NCI-H774 (cell line): ENCODE measurements around the gene ABHD4.
"Not testable (repeated sequence)": the region's sequence is repeated elsewhere in the genome, so short reads cannot be mapped to it uniquely, and the experiment has no call there.

ENCODE experiments used
- DNase-seq: peaks from one replicate; lab custom pipeline; 2025; lab: John Stamatoyannopoulos, UW

Gene ABHD4

DNA sequence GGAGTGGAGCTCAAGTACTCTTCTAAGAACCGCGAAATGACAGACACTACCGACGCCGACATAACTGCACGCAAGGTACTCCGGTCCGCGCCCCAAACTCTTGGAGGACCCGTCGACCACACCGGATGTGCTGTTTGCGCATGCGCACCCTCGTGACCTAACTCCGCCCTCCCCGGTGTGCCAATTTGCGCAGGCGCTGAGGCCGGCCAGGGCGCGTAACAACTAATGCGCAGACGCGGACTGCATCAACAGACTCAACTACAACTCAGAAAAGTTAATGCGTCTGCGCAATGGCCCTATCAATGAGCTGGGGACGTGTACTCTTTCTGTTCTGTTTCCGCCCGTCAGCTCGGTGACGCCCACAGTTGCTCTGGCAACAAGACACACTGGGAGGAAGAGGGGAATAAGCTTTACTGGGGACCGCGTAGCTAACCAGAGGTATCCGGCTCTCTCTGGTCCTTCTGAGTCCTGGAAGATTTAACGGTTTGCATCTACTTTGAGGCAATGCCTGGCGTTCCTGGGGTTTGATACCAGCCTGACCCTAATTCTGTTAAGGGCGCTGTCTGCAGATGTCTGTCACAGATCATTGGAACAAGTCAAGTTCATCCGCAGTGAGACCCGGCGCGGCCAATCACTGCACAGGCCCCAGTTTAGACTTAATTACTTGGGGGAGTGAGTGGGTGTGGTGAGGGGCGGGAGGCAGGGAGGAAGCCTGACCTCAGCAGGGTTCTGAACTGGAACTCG, 8.8 kb upstream of the ABHD4 start, which contains the start of gene DAD1:
Gene DAD1, minus strand, starts transcription at position 129 of the 744 bp plus-strand sequence. Its CDS starts 67 bp downstream, at position 62.
- DNase-seq, result peak; percentile 98

DNA sequence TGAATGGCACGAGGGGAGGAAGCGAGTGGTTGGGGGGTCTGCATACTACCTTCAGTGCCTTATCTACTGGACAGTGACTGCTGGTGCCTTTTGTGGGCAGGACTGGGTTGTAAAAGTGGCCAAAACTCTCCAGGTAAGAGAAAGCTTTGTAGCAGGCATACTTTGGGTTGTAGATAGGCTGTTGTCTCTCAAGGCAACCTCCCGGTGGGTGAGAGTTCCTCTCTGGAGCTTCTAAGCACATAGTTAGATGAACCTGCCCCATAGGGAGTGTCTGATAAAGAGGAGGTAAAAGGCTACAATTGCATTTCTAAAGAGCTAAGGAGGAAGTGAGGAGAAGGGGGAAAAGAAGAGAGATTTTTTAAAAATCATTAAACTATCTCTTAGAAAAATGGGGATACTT, 4.9 kb upstream of the ABHD4 start:
- no peak for DNase-seq

DNA sequence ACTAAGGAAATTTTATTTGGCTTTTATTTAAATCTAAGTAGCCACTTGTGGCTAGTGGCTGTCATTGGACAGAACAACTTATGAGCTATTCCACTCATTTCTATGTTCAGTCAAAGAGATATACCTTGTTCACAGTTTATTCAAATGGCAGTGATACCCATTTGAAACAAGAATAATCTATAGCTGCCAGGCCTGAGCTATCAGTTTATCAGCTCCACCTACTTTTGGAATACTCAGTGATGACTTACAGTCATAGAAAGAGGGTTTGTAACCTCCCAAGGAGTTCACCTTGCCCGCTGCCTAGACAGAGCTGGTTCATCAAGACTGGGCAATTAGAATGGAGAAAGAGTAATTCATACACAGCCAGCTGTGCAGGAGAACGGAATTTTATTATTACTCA, 4.5 kb upstream of the ABHD4 start:
- no peak for DNase-seq

DNA sequence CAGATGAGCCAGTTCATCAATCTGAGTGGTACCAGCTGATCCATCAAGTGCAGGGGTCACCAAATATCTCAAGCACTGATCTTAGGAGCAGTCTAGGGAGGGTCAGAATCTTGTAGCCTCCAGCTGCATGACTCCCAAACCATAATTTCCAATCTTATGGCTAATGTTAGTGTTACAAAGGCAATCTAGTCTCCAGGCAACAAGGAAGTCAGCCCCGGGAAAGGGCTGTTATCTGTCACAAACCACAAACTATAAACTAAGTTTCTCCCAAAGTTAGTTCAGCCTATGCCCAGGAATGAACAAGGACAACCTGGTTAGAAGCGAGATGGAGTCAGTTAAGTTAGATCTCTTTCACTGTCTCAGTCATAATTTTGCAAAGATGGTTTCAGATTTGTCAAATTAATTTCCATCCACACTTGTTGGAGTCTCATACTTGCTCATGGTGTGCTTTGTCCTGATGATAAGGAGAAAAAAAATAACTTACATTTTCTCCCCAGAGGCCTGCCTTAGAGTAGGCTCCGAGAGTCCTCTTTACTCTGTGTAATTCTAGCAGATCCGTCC, 3.9 kb upstream of the ABHD4 start:
- no peak for DNase-seq

DNA sequence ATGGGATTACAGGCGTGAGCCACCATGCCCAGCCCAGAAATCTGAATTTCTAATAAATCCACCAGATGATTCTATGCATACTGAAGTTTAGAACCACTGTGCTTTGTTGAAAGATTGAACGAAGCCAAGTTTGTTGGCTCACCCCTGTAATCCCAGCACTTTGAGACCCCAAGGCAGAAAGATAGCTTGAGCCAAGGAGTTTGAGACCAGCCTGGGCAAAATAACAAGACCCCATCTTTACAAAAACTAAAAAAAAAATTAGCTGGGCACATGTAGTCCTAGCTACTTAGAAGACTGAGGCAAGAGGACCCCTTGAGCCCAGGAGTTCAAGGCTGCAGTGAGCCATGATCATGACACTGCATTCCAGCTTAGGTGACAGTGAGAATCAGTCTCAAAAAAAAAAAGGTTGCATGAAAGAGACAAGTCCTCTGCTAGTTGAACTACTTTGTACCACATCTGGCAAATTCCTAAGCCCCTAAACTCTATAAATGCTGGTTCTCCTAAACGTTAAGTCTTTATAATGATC, 1.7 kb upstream of the ABHD4 start:
- no peak for DNase-seq

DNA sequence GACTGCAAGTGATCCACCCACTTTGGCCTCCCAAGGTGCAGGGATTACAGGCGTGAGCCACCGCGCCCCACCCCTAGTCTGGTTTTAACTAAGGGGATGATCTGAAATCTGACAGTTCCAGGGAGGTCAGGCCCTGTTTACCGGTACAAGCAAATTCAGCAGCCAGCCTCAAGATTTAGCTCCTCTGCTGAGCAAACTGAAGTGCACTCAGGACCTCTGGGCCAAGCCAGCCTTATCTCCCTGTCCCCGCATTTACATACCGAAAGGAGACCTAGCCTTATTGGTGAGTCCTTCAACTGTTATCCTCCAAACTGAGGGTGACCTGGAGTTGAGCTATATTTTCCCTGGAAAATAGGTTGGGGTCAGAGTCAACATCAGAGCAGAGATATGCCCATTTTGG, 835 bp upstream of the ABHD4 start:
- no peak for DNase-seq

DNA sequence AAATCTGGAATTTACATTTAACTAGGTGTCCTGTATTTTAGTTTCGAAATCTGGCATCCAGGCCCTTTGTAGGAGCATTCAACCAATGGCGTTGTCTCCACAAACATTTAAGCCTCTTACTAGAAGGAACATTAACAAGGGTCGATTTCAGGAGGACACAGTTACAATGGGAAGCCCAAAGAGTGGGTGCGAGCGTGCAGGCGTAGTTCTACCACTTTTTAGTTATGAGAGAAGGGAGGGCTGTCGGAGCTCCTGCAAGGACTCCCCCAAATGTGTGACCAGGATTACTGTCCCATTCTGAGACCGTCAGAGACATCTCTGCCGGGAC, 365 bp upstream of the ABHD4 start:
- no peak for DNase-seq

DNA sequence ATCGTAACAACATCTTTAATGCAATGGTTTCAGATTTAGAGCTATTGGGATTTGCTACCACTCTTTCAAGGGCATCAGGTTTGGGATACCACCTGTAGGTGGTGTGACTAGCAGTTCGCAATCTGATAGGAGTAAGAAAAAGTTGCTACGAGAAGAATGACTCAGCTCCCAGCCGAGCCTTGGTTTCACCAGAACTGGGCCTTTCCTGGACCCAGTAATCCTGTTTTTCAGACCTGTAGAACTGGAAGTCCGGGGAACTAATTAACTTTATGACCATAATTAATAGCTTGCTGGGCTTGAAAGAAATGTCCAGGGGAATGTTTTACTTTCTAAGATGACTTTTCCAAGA, 770 bp downstream of the ABHD4 start:
- no peak for DNase-seq

DNA sequence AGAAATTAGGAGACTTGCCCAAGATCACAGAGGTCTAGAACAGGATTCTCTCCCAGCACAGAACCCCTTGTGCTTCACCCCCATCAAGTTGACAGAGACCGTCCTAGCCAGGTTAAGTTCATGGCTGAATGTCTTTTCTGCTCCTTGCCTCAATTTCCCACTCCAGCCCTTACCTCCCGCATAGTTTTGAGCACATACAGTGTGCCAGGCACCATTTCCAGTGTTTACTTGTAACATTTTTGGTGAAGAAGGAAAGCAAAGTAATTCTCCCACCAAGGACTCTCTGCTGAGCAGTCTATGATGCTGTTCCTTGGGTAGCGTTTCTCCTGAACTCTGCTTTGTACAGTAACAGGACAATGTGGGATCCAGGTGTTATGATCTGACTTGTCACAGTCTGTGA, 1.2 kb downstream of the ABHD4 start:
- no peak for DNase-seq

DNA sequence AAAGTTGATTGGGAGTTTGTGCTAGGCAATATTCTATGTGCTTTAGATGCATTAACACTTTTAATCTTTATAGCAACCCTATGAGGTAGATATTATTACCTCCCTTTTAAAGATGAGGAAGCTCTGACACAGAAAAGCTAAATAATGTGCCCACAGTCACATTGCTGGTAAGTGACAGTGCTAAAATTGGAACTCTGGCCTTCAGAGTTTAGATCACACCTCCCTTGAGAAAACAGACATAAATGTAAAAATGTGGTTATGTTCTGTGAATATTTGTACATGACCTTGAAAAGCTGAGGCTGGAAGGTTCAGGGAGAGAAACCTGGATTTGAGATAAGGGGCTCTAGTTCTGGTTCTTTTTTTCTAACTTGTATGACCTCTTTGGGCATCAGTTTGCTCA, 1.9 kb downstream of the ABHD4 start:
- no peak for DNase-seq

DNA sequence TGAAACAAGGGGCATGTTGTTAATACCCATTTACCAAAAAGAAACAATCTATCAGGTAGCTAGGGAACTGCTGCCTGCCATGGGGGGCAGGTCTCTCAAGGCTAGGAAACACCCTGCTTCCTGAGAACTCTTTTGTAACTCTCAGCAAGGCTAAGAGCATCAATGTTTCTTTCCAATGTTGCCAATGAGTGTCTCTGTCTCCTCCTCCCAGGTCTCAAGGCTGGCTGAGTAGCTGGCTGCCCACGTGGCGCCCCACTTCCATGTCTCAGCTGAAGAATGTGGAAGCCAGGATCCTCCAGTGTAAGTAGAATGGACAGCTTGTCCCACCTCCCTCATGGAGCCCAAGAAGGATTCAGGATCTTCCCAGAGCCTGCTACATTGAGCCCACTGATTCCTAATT, 3.4 kb downstream of the ABHD4 start:
- DNase-seq, result no peak

DNA sequence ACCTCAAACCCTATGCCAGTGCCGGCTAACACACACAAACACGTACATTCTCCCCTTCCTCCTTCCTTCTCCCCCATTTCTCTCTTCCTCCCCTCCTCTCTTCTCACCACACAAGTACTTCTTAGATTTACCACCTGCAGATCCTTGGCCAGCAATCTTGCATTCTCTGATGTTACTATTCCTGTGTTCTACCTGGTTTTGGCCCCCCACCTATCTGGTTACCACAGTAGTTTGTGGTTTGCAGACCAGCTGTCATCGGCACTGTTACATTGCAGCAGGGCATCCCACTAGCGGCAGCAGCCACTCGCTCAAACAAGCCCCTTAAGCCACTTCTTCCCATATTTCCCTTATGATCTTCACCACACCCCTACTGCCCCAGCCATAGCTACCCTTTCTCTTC, 3.9 kb downstream of the ABHD4 start:
- no peak for DNase-seq

DNA sequence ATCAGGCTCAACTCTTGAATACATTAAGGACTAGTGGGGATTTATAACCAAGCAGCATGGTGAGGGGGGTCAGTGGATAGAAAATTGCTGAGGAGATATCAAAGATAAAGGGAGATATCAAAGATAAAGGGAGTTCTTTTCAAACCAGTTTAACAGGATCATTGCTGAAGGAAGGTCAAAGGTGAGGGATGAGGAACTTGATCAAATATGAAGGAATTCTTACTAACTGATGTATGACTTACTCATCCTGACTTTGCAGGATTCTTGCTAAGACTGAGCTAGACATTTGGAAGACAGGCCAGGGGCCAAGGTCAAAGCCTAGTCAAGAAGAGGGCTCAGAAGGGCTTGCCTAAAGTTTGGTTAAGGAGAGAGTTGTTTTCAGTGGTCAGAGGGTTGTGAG, 4.8 kb downstream of the ABHD4 start:
- DNase-seq, result no peak

DNA sequence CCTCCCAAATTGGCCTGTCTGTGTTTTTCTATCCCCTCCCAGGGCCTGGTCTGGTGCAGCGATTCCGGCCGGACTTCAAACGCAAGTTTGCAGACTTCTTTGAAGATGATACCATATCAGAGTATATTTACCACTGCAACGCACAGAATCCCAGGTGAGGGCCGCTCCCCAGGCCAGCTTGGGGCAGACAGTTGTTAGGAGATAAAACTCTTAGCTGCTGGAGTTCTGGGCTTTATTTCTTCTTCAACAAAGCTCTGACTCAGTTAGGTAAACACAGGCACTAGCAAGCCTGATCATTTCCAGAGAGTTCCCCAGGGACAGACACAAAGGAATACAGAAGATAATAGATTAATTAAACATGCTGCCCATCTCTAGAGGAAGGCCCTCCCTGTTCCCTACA, 8.3 kb downstream of the ABHD4 start:
- DNase-seq, result no peak

DNA sequence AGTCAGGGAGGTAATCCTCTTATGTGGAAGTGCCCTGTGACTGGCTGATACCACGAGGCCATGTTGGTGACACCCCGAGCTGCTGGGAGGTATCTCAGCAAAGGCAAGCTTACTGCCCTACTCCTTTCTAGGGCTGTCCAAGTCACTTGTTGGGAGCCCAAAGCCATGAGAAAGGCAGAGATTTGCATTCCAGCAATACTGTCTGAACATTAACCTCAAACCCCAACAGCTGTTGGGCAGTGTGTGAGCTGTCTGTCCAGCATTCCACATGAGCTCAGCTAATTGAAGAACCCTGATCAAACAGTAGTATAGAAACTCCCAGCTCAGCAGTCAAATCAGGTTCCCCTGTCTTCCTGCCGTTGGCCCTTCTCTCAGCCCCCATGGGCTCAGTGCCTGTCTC, 9.2 kb downstream of the ABHD4 start:
- DNase-seq, result no peak

DNA sequence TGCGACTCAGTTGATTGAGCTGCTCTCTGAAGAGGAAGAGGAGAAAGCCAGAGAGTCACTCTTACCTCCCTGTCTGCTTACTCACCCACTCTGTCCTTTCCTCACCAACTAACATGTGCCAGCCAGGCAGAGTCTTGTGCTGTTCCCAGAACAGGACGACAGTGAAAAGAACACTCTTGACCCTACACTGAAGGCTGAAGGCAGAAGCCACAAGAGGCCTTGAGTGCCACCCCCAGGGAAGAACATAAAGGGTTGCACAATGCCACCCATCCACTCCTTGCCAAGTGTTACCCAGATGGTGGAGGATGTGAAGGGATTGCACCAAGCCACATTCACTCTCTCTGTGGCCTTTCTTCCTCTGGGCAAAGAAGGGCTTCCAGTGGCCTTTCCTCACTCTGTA, 12.8 kb downstream of the ABHD4 start:
- DNase-seq, result no peak

DNA sequence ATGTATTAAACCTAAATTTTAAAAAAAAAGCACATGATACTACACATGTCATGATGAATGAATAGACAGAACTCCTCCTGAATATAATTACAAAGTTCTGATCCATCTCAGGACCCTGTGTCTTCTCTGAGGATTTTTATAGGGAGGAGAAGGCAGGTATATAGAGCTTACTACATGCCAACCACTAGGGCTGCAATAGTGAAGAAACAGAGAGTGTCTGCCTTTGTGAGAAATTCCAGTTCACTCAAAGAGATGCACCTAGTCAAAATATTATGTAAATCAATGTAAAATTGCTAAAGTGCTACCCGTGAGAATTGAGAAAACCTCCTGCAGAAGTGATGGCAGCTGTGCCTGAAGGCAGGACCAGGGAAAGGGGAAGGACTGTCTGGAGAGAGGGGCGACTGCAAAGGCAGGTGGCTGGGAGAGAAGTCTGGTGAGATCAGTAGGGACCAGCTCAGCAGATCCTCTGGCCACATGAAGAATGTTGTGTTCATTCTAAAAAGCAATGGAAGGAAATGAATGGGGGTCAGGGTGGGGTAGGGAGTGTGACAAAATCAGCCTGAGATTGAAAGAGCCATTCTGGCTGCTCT, 15.1 kb downstream of the ABHD4 start:
- no peak for DNase-seq

DNA sequence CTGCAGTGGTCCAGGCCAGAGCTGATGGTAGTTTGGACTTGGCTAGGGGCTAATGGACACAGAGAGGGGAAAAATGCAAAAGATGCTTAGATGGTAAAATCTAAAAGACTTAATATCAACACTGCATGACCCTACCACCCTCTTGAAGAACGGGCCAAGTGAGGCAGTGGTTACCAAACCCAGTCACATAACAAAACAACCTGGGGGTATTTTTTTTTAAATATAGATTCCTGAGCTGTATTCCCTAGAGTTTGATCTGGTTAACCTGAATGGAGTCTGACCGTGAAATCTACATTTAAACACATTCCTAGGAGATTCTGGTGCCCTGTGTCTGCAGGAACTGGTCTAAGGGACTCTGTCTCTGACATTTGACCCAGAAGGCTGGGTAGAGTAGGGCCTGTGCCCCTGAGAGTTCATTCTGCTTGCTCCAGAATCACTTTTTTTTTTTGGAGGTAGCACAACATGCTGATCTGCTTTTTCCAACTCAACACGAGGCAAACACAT, 15.7 kb downstream of the ABHD4 start:
- DNase-seq, result no peak

DNA sequence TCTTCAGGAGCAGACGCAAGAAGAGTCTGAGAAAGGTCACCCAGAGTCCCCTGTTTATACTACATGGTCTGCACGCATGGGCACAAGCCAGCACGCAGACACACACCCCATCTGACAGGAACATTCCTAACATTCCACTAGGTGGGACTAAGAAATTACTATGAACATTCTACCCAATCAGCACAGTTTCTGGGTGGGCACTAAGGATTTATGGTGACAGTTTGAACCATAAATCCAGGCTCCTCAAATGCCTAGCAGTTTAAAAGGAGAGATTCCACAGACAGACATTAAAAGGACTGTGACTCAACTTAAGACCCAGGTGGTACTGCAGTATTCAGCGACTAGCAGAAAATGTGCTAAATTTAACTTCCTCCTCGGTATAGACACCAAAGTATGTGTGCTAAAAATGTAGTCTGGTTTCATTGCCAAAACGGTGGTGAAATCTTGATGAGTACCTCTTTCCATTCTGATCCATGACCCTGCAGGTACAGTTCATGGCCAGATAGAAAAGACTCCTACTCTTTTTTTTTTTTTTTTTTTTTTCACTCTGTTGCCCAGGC, 16.2 kb downstream of the ABHD4 start:
- DNase-seq, result no peak

DNA sequence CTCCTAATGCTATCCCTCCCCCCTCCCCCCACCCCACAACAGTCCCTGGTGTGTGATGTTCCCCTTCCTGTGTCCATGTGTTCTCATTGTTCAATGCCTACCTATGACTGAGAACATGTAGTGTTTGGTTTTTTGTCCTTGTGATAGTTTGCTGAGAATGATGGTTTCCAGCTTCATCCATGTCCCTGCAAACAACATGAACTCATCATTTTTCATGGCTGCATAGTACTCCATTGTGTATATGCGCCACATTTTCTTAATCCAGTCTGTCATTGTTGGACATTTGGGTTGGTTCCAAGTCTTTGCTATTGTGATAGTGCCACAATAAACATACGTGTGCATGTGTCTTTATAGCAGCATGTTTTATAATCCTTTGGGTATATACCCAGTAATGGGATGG, 17.7 kb downstream of the ABHD4 start:
- not testable (repeated sequence) for DNase-seq

DNA sequence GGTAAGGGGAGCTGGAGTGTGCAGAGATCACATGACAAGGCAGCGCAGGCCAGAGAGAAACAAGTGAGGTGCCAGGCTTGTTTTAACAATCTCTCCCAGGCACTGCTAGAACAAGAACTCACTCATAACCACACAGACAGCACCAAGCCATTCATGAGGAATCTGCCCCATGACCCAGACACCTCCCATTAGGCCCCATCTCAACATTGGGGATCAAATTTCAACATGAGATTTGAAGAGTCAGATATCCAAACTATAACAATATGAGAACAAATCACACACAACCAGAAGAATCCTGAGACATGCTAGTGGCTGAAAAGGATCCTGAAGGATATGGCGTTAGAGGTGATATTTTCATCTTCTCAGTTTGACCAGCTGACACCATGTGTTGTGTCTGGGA, 24.2 kb downstream of the ABHD4 start:
- DNase-seq, result no peak

DNA sequence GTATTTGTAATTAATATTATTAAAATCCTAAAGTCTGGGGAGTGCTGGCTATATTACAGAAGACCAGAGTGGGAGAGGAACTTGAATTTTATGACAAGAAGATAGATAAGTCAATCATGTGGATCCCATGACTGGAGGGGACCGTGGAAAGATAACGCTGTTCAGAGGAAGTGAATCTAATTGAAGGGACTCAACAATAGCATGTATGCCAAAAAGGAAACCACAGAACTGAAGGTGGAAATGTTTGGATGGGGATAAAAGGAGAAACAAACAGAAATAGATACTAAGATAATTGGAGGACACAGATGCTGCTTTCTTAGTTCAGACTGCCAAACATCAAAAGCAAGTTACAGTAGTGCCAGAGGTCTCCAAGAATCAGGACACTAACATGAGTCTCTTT, 24.9 kb downstream of the ABHD4 start:
- no peak for DNase-seq

DNA sequence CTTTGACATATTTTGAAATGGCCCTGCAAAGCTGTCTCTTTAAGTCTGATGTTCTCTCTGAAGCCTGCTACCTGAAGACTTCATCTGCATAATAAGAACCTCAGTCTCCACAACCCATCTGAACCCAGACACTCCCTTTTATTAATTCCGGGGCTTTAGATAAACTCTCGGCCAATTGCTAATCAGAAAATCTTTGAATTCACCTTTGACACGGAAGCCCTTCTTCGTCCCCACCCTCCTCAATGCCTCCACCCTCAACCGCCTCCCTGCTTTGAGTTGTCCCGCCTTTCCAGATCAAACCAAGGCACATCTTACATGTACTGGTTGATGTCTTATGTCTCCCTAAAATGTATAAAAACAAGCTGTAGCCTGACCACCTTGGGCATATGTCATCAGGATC, 28.5 kb downstream of the ABHD4 start:
- no peak for DNase-seq
